DMS153 treated with DMSO at 0.1 percent for 48 hours (cell line): ENCODE measurements around the gene AFAP1L2.

Experiments
- DNase-seq: peaks from one replicate; lab custom pipeline; 2025; ENCODE audit not compliant: unreplicated experiment; lab: John Stamatoyannopoulos, UW

AFAP1L2 gene

GRCh38 chr10:114315566-114316420, 88.5 kb downstream of the AFAP1L2 start:
- no peak for DNase-seq

GRCh38 chr10:114313866-114314265, 90.4 kb downstream of the AFAP1L2 start:
- no peak for DNase-seq

- DNase-seq, result no peak
Observed at GRCh38 chr10:114313139-114313538, 91.2 kb downstream of the AFAP1L2 start.

GRCh38 chr10:114311496-114312209, 92.6 kb downstream of the AFAP1L2 start:
- no peak for DNase-seq

- DNase-seq, result no peak
Observed at GRCh38 chr10:114311023-114311422, 93.3 kb downstream of the AFAP1L2 start.

- DNase-seq, result no peak
Observed at GRCh38 chr10:114310346-114310745, 94.0 kb downstream of the AFAP1L2 start.

- no peak for DNase-seq
Observed at GRCh38 chr10:114309364-114309651, 95.0 kb downstream of the AFAP1L2 start.

- no peak for DNase-seq
Observed at GRCh38 chr10:114308531-114309363, 95.6 kb downstream of the AFAP1L2 start.

GRCh38 chr10:114307731-114308130, 96.6 kb downstream of the AFAP1L2 start:
- no peak for DNase-seq

GRCh38 chr10:114306116-114306973, 98.0 kb downstream of the AFAP1L2 start:
- no peak for DNase-seq

- DNase-seq, result no peak
Observed at GRCh38 chr10:114305521-114305925, 98.8 kb downstream of the AFAP1L2 start.

GRCh38 chr10:114304571-114305421, 99.5 kb downstream of the AFAP1L2 start:
- peak; percentile 49 for DNase-seq

GRCh38 chr10:114304017-114304570, 100.2 kb downstream of the AFAP1L2 start:
- DNase-seq, result peak; percentile 88

- DNase-seq, result no peak
Observed at GRCh38 chr10:114303556-114303955, 100.7 kb downstream of the AFAP1L2 start.

GRCh38 chr10:114301951-114302710, 102.2 kb downstream of the AFAP1L2 start:
- DNase-seq, result no peak

- no peak for DNase-seq
Observed at GRCh38 chr10:114301177-114301576, 103.1 kb downstream of the AFAP1L2 start.

GRCh38 chr10:114300036-114300645, 104.2 kb downstream of the AFAP1L2 start:
- DNase-seq, result no peak

GRCh38 chr10:114297136-114297705, 107.1 kb downstream of the AFAP1L2 start:
- no peak for DNase-seq
